Liver (tissue), 9 donors: ENCODE measurements around the gene GPRIN3. TPM values are rescaled to one million over a fixed set of nuclear protein-coding genes. Genes with fewer than 3 reads are reported as not detected.

Source experiments
- DNase-seq: peaks from one replicate; pipeline ENCODE4 v3.0.0-alpha.2; 2017; ENCODE audit warnings: low spot score
- H3K27ac ChIP-seq, 2 donors: one replicate each; pipeline ENCODE4 v1.7.0; 2013; ENCODE audit warnings: inconsistent platforms in 2 of 2, low read length in 2 of 2, control low read depth in 1 of 2, low read depth in 1 of 2, mild to moderate bottlenecking in 1 of 2
- H3K27me3 ChIP-seq, 4 donors: one replicate each; pipeline versions ENCODE4 v1.6.1 to v1.7.0; 2013; ENCODE audit warnings: low read length in 3 of 4, inconsistent platforms in 1 of 4, mild to moderate bottlenecking in 1 of 4, moderate library complexity in 1 of 4; ENCODE audit not compliant: control insufficient read depth in 4 of 4, insufficient read depth in 4 of 4
- H3K36me3 ChIP-seq, 4 donors: one replicate each; pipeline versions ENCODE4 v1.6.1 to v1.7.0; 2013; ENCODE audit warnings: low read length in 3 of 4, mild to moderate bottlenecking in 3 of 4, low read depth in 1 of 4, moderate library complexity in 1 of 4; ENCODE audit not compliant: control insufficient read depth in 4 of 4, insufficient read depth in 3 of 4
- H3K4me1 ChIP-seq, 4 donors: one replicate each; pipeline versions ENCODE4 v1.6.1 to v1.7.0; 2013; ENCODE audit warnings: low read length in 3 of 4, mild to moderate bottlenecking in 3 of 4, moderate library complexity in 1 of 4; ENCODE audit not compliant: control insufficient read depth in 4 of 4, insufficient read depth in 4 of 4
- H3K4me3 ChIP-seq, 3 donors: one replicate each; pipeline versions ENCODE4 v1.6.1 to v1.7.0; 2013; ENCODE audit warnings: low read length in 3 of 3, control low read depth in 1 of 3, low read depth in 1 of 3, mild to moderate bottlenecking in 1 of 3
- H3K9ac ChIP-seq, 2 donors: one replicate each; pipeline ENCODE4 v1.7.0; 2013; ENCODE audit warnings: low read length in 2 of 2, mild to moderate bottlenecking in 2 of 2, moderate library complexity in 2 of 2, control low read depth in 1 of 2, low read depth in 1 of 2
- H3K9me3 ChIP-seq, 4 donors: one replicate each; pipeline versions ENCODE4 v1.6.1 to v1.7.0; 2013; ENCODE audit warnings: low read length in 3 of 4; ENCODE audit not compliant: control insufficient read depth in 4 of 4
- FOXA1 ChIP-seq: IDR thresholded peaks from 2 replicates; pipeline ENCODE4 v1.6.1; 2016; ENCODE audit warnings: antibody characterized with exemption
- FOXA2 ChIP-seq: IDR thresholded peaks from 2 replicates; pipeline ENCODE4 v1.6.1; 2016; ENCODE audit warnings: antibody characterized with exemption
- GABPA ChIP-seq, 2 donors: IDR thresholded peaks in 1 of 2; conservative IDR thresholded peaks in 1 of 2; 2 replicates each; pipeline ENCODE4 v1.6.1; 2016; ENCODE audit warnings: antibody characterized with exemption in 2 of 2, mild to moderate bottlenecking in 1 of 2, moderate library complexity in 1 of 2
- JUND ChIP-seq, 2 donors: IDR thresholded peaks; 2 replicates each; pipeline ENCODE4 v1.6.1; 2016; ENCODE audit warnings: antibody characterized with exemption in 2 of 2
- RAD21 ChIP-seq, 2 donors: IDR thresholded peaks; 2 replicates each; pipeline ENCODE4 v1.6.1; 2016; ENCODE audit warnings: antibody characterized with exemption in 2 of 2, mild to moderate bottlenecking in 2 of 2
- SP1 ChIP-seq: IDR thresholded peaks from 2 replicates; pipeline ENCODE4 v1.6.1; 2018; ENCODE audit warnings: antibody characterized with exemption, mild to moderate bottlenecking
- TAF1 ChIP-seq: conservative IDR thresholded peaks from 2 replicates; pipeline ENCODE4 v1.6.1; 2016; ENCODE audit warnings: antibody characterized with exemption, mild to moderate bottlenecking
- YY1 ChIP-seq: IDR thresholded peaks from 2 replicates; pipeline ENCODE4 v1.6.1; 2016; ENCODE audit warnings: antibody characterized with exemption, mild to moderate bottlenecking
- WGBS: extraction: QIAGEN DNeasy Blood & Tissue Kit; methylation state at CpG from one replicate; pipeline ENCODE4 v1.1.7; 2013; 5-methylcytosine and 5-hydroxymethylcytosine counted together
- polyA plus RNA-seq, 2 donors: library from polyadenylated mRNA; stranded (reverse) in 1 of 2; unstranded in 1 of 2; fragments of 200-250 nt in 1 of 2; fragments of >200 nt in 1 of 2; fragmentation: Nextera tagmentation in 1 of 2; extraction: Ambion mirVana in 1 of 2; gene quantifications; one replicate each; pipeline versions ENCODE4 v1.2.1 to v1.2.3, GENCODE V29; 2013 to 2015
- total RNA-seq, 2 donors: library from RNA; depleted of rRNA; stranded (reverse); fragments of >200 nt; gene quantifications; one replicate each; pipeline ENCODE4 v1.2.3, GENCODE V29; 2014
- TF ChIP-seq, protein P1 (sequence below): IDR thresholded peaks from 2 replicates; pipeline ENCODE4 v1.6.1; 2016; ENCODE audit warnings: antibody characterized with exemption, mild to moderate bottlenecking
- TF ChIP-seq, protein P2 (sequence below): IDR thresholded peaks from 2 replicates; pipeline ENCODE4 v1.6.1; 2016; ENCODE audit warnings: antibody characterized with exemption
- donor health status: healthy.
- donor health status: healthy.
- donor health status: healthy.
- donor health status: healthy.
- donor health status: healthy.

GPRIN3 gene
- total and polyA plus RNA-seq, 4 donors, result 0.25 to 1.5 (median 0.95) TPM

GRCh38 chr4:89218587-89218986, 89.0 kb downstream of the GPRIN3 start:
- Histone ChIP-seq H3K27ac (no peak overlapping the region), H3K36me3 (no peaks in the 10 kb centered on the region), H3K9ac (no peak overlapping the region), H3K27me3 (no peaks in the 10 kb centered on the region), H3K9me3 (no peaks in the 10 kb centered on the region), H3K4me3 (no peak overlapping the region), H3K4me1 (no peaks in the 10 kb centered on the region)
- no peak for TF ChIP-seq JUND (IDR thresholded peaks at IDR 0.05)
- no peak for TF ChIP-seq FOXA1
- TF ChIP-seq FOXA2, result no peak
- TF ChIP-seq, protein P1, sequence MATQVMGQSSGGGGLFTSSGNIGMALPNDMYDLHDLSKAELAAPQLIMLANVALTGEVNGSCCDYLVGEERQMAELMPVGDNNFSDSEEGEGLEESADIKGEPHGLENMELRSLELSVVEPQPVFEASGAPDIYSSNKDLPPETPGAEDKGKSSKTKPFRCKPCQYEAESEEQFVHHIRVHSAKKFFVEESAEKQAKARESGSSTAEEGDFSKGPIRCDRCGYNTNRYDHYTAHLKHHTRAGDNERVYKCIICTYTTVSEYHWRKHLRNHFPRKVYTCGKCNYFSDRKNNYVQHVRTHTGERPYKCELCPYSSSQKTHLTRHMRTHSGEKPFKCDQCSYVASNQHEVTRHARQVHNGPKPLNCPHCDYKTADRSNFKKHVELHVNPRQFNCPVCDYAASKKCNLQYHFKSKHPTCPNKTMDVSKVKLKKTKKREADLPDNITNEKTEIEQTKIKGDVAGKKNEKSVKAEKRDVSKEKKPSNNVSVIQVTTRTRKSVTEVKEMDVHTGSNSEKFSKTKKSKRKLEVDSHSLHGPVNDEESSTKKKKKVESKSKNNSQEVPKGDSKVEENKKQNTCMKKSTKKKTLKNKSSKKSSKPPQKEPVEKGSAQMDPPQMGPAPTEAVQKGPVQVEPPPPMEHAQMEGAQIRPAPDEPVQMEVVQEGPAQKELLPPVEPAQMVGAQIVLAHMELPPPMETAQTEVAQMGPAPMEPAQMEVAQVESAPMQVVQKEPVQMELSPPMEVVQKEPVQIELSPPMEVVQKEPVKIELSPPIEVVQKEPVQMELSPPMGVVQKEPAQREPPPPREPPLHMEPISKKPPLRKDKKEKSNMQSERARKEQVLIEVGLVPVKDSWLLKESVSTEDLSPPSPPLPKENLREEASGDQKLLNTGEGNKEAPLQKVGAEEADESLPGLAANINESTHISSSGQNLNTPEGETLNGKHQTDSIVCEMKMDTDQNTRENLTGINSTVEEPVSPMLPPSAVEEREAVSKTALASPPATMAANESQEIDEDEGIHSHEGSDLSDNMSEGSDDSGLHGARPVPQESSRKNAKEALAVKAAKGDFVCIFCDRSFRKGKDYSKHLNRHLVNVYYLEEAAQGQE, result no peak
- no peak for TF ChIP-seq RAD21 (IDR thresholded peaks at IDR 0.05)
- no peak for TF ChIP-seq GABPA (IDR thresholded peaks at IDR 0.05 in 1 of 2, conservative IDR thresholded peaks at IDR 0.05 in 1 of 2)
- no peak for TF ChIP-seq YY1
- 28% methylated on average over 1 of the region's 1 CpG for WGBS
- DNase-seq, result no peak

DNA sequence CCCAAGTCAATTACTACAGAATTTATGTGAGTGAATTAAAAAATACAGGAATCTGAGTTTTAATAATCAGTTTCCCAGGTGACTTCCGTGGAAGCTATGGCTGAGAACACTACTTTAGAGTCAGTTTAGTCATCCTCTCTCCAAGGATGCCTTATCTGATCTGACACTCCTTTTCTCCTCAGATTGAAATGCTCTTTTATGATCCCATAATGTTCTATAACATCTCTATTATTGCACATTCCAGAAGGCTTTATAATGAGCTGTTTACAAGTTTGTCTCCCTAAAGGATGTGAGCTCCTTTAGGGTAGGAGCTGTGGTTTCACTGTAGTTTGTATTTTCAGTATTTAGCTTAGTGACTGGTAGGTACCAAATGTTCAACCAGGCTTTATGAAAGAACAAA, 90.0 kb downstream of the GPRIN3 start:
- H3K36me3 ChIP-seq, result no peaks in the 10 kb centered on the region
- no peaks in the 10 kb centered on the region for H3K27me3 ChIP-seq
- TF ChIP-seq TAF1, result no peak
- TF ChIP-seq, protein P2, sequence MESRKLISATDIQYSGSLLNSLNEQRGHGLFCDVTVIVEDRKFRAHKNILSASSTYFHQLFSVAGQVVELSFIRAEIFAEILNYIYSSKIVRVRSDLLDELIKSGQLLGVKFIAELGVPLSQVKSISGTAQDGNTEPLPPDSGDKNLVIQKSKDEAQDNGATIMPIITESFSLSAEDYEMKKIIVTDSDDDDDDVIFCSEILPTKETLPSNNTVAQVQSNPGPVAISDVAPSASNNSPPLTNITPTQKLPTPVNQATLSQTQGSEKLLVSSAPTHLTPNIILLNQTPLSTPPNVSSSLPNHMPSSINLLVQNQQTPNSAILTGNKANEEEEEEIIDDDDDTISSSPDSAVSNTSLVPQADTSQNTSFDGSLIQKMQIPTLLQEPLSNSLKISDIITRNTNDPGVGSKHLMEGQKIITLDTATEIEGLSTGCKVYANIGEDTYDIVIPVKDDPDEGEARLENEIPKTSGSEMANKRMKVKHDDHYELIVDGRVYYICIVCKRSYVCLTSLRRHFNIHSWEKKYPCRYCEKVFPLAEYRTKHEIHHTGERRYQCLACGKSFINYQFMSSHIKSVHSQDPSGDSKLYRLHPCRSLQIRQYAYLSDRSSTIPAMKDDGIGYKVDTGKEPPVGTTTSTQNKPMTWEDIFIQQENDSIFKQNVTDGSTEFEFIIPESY, result no peak
- TF ChIP-seq SP1, result no peak
- no peak for TF ChIP-seq FOXA2
- TF ChIP-seq, protein P1, result no peak
- H3K4me3 ChIP-seq, result no peak overlapping the region
- DNase-seq, result no peak
- WGBS, result 69% methylated on average over 1 of the region's 1 CpG
- H3K9ac ChIP-seq, result no peak overlapping the region
- no peak overlapping the region for H3K27ac ChIP-seq
- H3K9me3 ChIP-seq, result no peaks in the 10 kb centered on the region
- H3K4me1 ChIP-seq, result no peaks in the 10 kb centered on the region
